T-cell (primary cell): ENCODE results near the gene GGCX. TPM values are rescaled to one million over a fixed set of nuclear protein-coding genes. Genes with fewer than 3 reads are reported as not detected.

Source experiments
- ATAC-seq, 4 experiments: fragments of 200-7000 bp in 3 of 4; fragments of 150-1000 bp in 1 of 4; cut with Tn5 transposase; replicated peaks in 1 of 4; 1 replicate in 3 of 4; 2 replicates in 1 of 4; pipeline ENCODE4 v1.10.0; 2021; ENCODE audit warnings: moderate library complexity in 3 of 4, mild to moderate bottlenecking in 2 of 4, moderate number of reproducible peaks in 1 of 4
- CTCF ChIA-PET, 2 donors: fragments of 300-600 bp; sonication (Branson Sonifier 250); formaldehyde crosslinking; loops; one replicate each; lab custom pipeline; 2022; ENCODE audit warnings: antibody characterized with exemption in 2 of 2; lab: Charles Lee
- POLR2A ChIA-PET, 2 donors: fragments of 300-600 bp; sonication (Branson Sonifier 250); formaldehyde crosslinking; loops; one replicate each; lab custom pipeline; 2022; ENCODE audit warnings: antibody characterized with exemption in 2 of 2; lab: Charles Lee
- DNase-seq, 35 experiments: peaks; one replicate each; pipeline versions ENCODE4 v3.0.0 to v3.0.0-alpha.2; 2013 to 2023
- H3K27ac ChIP-seq: one replicate; pipeline ENCODE4 v1.5.1; 2013; ENCODE audit warnings: low read length
- H3K27me3 ChIP-seq, 2 experiments: replicated peaks in 1 of 2; 1 replicate in 1 of 2; 2 replicates in 1 of 2; pipeline versions ENCODE4 v1.6.1 to v1.7.0; 2013; ENCODE audit warnings: low read length in 1 of 2, mixed read lengths in 1 of 2; ENCODE audit not compliant: control insufficient read depth in 2 of 2, insufficient read depth in 2 of 2; ENCODE audit errors: extremely low read depth in 1 of 2
- H3K36me3 ChIP-seq, 2 donors: 1 replicate in 1 of 2; 2 replicates in 1 of 2; pipeline versions ENCODE4 v1.6.1 to v1.7.0; 2013; ENCODE audit warnings: low read length in 1 of 2; ENCODE audit not compliant: control insufficient read depth in 2 of 2, insufficient read depth in 1 of 2; ENCODE audit errors: extremely low read depth in 1 of 2
- H3K4me1 ChIP-seq, 2 experiments: 1 replicate in 1 of 2; 2 replicates in 1 of 2; pipeline versions ENCODE4 v1.6.1 to v1.7.0; 2013; ENCODE audit warnings: low read length in 2 of 2, mixed read lengths in 1 of 2; ENCODE audit not compliant: insufficient read depth in 2 of 2, control insufficient read depth in 1 of 2; ENCODE audit errors: extremely low read depth in 1 of 2
- H3K4me3 ChIP-seq, 2 donors: 1 replicate in 1 of 2; 2 replicates in 1 of 2; pipeline versions ENCODE4 v1.5.1 to v1.7.0; 2013; ENCODE audit warnings: mild to moderate bottlenecking in 2 of 2, low read length in 1 of 2, moderate library complexity in 1 of 2; ENCODE audit not compliant: control insufficient read depth in 1 of 2; ENCODE audit errors: extremely low read depth in 1 of 2
- H3K9me3 ChIP-seq: 2 replicates; pipeline ENCODE4 v1.7.0; 2013
- H3K27ac Mint-ChIP-seq, 2 donors: one replicate each; pipeline ENCODE4 v1.8.0; 2020 to 2021; ENCODE audit warnings: mild to moderate bottlenecking in 2 of 2, mixed read lengths in 2 of 2
- H3K27me3 Mint-ChIP-seq, 2 donors: one replicate each; pipeline ENCODE4 v1.8.0; 2021 to 2022; ENCODE audit warnings: mixed read lengths in 2 of 2
- H3K36me3 Mint-ChIP-seq: one replicate; pipeline ENCODE4 v1.8.0; 2021; ENCODE audit warnings: mixed read lengths
- H3K4me1 Mint-ChIP-seq, 3 donors: one replicate each; pipeline ENCODE4 v1.8.0; 2020 to 2022; ENCODE audit warnings: mixed read lengths in 3 of 3, mild to moderate bottlenecking in 1 of 3
- H3K4me3 Mint-ChIP-seq, 3 donors: one replicate each; pipeline ENCODE4 v1.8.0; 2020 to 2022; ENCODE audit warnings: mild to moderate bottlenecking in 3 of 3, mixed read lengths in 3 of 3, moderate library complexity in 3 of 3
- H3K9me3 Mint-ChIP-seq, 3 donors: one replicate each; pipeline ENCODE4 v1.8.0; 2020 to 2022; ENCODE audit warnings: mixed read lengths in 3 of 3
- WGBS: methylation state at CpG from one replicate; pipeline ENCODE4 v1.1.5; 2013; ENCODE audit warnings: missing lambda C conversion rate; ENCODE audit not compliant: insufficient coverage; 5-methylcytosine and 5-hydroxymethylcytosine counted together
- total RNA-seq, 35 experiments: library from RNA in 6 of 35; stranded (reverse) in 6 of 35; fragments of 120-200 nt in 1 of 35; gene quantifications; one replicate each; pipeline versions ENCODE4 v1.2.1 to v1.2.4 and lab custom pipeline; 2013 to 2026

The GGCX gene
- total RNA-seq, 5 donors from 2014 or later (not counting 1 experiment from before 2014, with no cell fraction given) = 20.4 to 29.7 (median 25.7) TPM

DNA sequence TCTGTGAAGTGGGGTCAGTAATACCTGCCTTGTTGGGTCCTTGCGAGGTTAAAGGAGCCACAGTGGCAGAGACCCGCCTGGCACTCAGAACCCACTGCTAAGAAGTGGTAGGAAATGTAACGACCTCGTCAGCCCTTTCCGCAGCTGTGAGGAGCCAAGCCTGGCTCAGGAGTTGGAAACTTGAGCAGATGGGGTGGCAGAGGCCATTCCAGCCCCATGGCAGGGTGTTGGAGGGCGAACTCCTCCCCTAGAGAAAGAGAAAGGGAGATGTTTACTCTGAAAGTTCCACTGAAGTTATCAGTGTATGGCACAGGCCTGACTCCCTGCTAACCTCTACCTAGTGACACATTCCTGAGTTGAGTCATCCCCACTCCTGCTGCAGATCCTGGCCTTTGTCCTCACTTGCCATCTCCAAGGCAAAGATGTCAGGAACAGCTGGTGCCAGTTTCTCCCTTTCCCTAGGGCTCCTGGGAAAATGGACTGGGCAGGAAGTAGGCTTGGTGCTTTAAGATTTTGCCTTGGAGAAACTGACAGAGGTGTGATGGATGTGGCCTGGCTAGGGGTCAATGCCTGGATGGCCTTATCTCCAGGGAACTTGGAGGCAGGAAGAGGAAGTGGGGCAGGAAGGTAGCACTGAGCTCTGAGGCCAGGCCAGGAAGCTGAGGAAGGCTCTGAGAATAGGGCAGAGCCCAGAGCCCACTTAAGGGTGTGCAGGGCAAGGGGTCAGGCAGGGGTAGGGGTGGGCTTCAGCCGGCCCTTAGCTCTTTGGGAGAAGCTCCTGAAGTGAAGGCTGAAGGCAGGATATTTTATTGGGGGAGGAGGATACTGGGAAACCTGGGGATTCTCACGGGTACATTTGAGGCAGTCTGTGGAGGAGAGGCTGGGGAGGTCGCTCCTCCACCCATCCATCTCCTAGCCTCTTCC, 23.8 kb upstream of the GGCX start:
- H3K4me1 Mint-ChIP-seq = peaks cover 55 to 69% (median 63%) of the 10 kb centered on the region in 3 donors
- no peaks in the 10 kb centered on the region for H3K27me3 ChIP-seq
- peak overlapping the region; percentile 45 for H3K27ac ChIP-seq
- peaks cover 14% of the 10 kb centered on the region for H3K36me3 Mint-ChIP-seq
- H3K27ac Mint-ChIP-seq = peak overlapping the region; percentile 95
- H3K4me3 ChIP-seq = peak overlapping the region; percentile 68 to 77
- WGBS = 22% methylated on average over 3 of the region's 9 CpGs
- H3K4me1 ChIP-seq = peaks cover 24 to 46% of the 10 kb centered on the region in 2 experiments
- peak in 6 of 35 experiments; percentile 7 to 45 (median 24) for DNase-seq
- H3K27me3 Mint-ChIP-seq = no peaks in the 10 kb centered on the region
- H3K9me3 Mint-ChIP-seq = no peaks in the 10 kb centered on the region
- ChIA-PET POLR2A (interaction anchor here in 1 of 2 donors (0.6 kb wide), 1 partner anchor 10 kb away, joined by 4 read pairs; no protein-coding TSS in a partner anchor), CTCF (no interaction called here)
- peak; percentile 58 to 61 (median 60) for ATAC-seq
- H3K9me3 ChIP-seq = no peaks in the 10 kb centered on the region
- H3K36me3 ChIP-seq = peaks cover 9 to 16% of the 10 kb centered on the region in 2 donors
- H3K4me3 Mint-ChIP-seq = peak overlapping the region; percentile 84 to 88 (median 87)

DNA sequence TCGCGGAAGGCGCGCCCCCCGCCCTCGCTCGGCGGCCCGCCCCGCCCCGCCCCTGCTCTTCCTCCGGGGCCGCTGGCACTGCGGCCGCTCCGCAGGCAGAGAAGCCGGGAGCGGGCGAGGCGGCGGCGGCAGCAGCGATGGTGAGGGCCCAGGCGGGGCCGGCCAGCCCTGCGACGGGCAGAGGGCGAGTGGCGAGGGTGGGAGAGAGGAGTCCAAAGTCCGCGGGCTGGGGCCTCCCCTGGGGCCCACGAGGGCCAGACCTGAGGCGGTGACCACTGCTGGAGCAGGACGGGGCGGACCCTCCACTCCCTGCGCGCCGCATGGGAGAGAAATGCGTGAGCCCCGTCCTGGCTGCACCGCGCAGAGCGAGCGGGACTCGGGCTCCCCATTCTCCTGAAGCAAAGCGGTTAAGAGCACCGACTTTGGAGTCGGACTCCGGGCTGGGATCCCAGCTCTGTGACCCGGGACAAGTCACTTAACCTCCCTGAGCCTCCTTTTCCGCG, 23.1 kb upstream of the GGCX start, which contains the start of gene VAMP5:
Gene VAMP5 (plus strand): TSS at position 78 of the 503 bp plus-strand sequence. CDS start 60 bp downstream, at position 138.
- H3K4me3 ChIP-seq = peak within 1 kb of the TSS; percentile 68 to 77
- peak within 1 kb of the TSS; percentile 96 for H3K27ac Mint-ChIP-seq
- CTCF ChIA-PET = interaction anchor here in 1 of 2 donors (1.0 kb wide), 1 partner anchor 256 kb away, joined by 4 read pairs; the partner anchor contains the start of gene TGOLN2

DNA sequence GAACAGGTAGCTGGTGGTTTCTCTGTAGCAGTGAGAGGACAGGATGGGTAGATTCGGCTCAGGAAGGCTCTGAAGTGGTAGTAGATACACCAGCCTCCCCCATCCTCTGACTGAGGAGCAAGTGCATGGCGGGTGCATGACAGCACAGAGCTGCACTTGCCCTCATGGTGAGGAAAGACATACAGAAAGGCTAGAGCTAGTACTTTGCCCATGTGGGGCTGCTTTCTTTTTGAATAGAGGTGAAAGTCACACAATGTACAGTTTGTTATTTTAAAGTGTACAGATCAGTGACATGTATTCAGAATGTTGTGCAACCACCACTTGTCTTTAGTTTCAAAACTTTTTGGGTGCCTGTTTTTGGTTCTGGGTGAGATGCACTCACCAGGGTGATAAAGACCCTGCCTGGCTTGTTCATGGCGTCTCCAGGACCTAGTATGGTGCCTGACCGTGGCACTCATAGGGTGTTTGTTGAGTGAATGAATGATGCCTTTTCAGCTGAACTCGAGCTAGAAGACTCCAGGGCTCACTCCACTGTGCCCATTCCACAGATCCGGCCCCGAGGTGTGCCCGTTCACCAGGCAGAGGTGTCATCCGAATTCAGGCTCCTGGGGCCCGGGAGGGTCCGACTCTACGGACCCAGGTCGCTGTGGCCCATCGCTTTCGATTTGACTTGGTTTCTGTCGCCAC, 22.5 kb upstream of the GGCX start:
- Mint-ChIP-seq H3K9me3 (no peaks in the 10 kb centered on the region), H3K4me1 (peaks cover 63 to 77% (median 71%) of the 10 kb centered on the region in 3 donors), H3K36me3 (peaks cover 16% of the 10 kb centered on the region), H3K27me3 (no peaks in the 10 kb centered on the region), H3K4me3 (peak overlapping the region; percentile 84 to 88 (median 87)), H3K27ac (peak overlapping the region; percentile 96)
- H3K36me3 ChIP-seq = peaks cover 11 to 16% of the 10 kb centered on the region in 2 donors
- H3K27ac ChIP-seq = peak overlapping the region; percentile 82
- H3K27me3 ChIP-seq = no peaks in the 10 kb centered on the region
- peak; percentile 64 to 83 (median 69) for ATAC-seq
- H3K4me1 ChIP-seq = peaks cover 33 to 59% of the 10 kb centered on the region in 2 experiments
- WGBS = 14% methylated on average over 14 of the region's 16 CpGs
- CTCF ChIA-PET = interaction anchor here (0.6 to 1.0 kb wide), 4 partner anchors 22 to 566 kb away, joined by 3 to 8 read pairs (median 4); partner anchors contain the start of gene TGOLN2 (in 1 of the 2)
- peak overlapping the region; percentile 68 to 77 for H3K4me3 ChIP-seq
- POLR2A ChIA-PET = interaction anchor here in 1 of 2 donors (0.6 to 1.4 kb wide), 2 partner anchors 12 to 191 kb away, joined by 3 to 4 read pairs; partner anchors contain the start of gene RNF181
- no peaks in the 10 kb centered on the region for H3K9me3 ChIP-seq
- peak in 24 of 35 experiments; percentile 12 to 55 (median 38) for DNase-seq

More for the DNA sequence above, 23.1 kb upstream of the GGCX start, which contains the start of gene VAMP5:
- Histone ChIP-seq H3K36me3 (peaks cover 11 to 16% of the 10 kb centered on the region in 2 donors), H3K27me3 (no peaks in the 10 kb centered on the region), H3K27ac (peak within 1 kb of the TSS; percentile 82), H3K4me1 (peaks cover 28 to 53% of the 10 kb centered on the region in 2 experiments), H3K9me3 (no peaks in the 10 kb centered on the region)
- Mint-ChIP-seq H3K4me1 (peaks cover 58 to 72% (median 68%) of the 10 kb centered on the region in 3 donors), H3K9me3 (no peaks in the 10 kb centered on the region), H3K27me3 (no peaks in the 10 kb centered on the region), H3K36me3 (peaks cover 14% of the 10 kb centered on the region), H3K4me3 (peak within 1 kb of the TSS; percentile 84 to 88 (median 87))
- 19% methylated on average over 49 of the region's 52 CpGs for WGBS
- POLR2A ChIA-PET = no interaction called here
- ATAC-seq = peak; percentile 60 to 74 (median 70)
- DNase-seq = peak in 17 of 35 experiments; percentile 18 to 70 (median 33)

DNA sequence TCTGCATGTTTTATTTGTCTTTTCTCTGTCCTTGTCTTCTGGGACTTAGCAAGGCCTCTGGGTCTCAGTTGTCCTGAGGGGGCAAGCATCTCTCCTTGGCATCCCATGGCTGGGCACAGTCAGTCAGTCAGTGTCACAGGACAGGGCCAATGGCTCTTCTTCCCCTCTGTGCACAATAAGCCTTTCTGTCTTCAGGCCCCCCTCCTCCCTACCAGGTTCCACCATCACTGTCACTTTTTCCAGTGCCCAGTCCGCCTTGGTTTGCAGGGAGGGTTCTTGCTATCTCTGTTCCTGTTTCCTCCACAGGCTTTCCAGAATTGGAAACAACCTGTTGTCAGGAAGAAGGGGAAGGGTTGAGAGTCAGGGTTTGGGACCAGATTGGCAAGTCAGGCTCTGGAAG, 21.2 kb upstream of the GGCX start:
- Mint-ChIP-seq H3K4me1 (peaks cover 63 to 77% (median 71%) of the 10 kb centered on the region in 3 donors), H3K9me3 (no peaks in the 10 kb centered on the region), H3K27ac (peak overlapping the region; percentile 78 to 86), H3K27me3 (no peaks in the 10 kb centered on the region), H3K36me3 (peaks cover 18% of the 10 kb centered on the region), H3K4me3 (peak overlapping the region in 2 of 3 donors; percentile 17 to 34)
- Histone ChIP-seq H3K9me3 (no peaks in the 10 kb centered on the region), H3K27me3 (no peaks in the 10 kb centered on the region), H3K4me1 (peaks cover 35 to 65% of the 10 kb centered on the region in 2 experiments), H3K36me3 (peaks cover 11 to 16% of the 10 kb centered on the region in 2 donors), H3K4me3 (no peak overlapping the region), H3K27ac (peak overlapping the region; percentile 82)
- DNase-seq = no peak
- ATAC-seq = no peak
- WGBS = no CpG with 5 or more reads among the region's 1 CpG
- ChIA-PET POLR2A (interaction anchor here in 1 of 2 donors (0.8 to 1.4 kb wide), 2 partner anchors 12 to 13 kb away, joined by 3 read pairs; partner anchors contain the start of gene RNF181), CTCF (no interaction called here)

DNA sequence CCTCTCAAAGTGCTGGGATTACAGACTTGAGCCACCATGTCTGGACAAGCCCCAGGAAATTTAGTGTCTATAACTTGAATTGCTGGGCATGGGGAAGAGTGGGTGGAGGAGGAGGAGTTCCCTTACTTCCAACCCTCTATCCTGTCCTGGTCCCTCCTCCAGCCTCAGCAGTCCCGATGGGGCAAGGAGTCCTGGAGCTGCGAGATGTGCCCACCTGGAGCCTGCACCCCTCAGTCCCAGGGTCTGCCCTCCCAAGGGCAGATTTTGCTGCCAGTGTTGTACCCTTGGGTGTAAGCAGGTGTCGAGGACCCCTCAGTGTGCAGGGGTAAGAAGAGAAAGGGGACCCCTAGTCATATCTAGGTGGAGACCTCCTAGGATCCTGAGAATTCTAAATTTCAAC, 18.9 kb upstream of the GGCX start:
- no peaks in the 10 kb centered on the region for H3K9me3 ChIP-seq
- peaks cover 11 to 16% of the 10 kb centered on the region in 2 donors for H3K36me3 ChIP-seq
- ATAC-seq (no peak), DNase-seq (no peak)
- Mint-ChIP-seq H3K4me3 (peak overlapping the region in 1 of 3 donors; percentile 96), H3K27ac (peak overlapping the region; percentile 71 to 98), H3K4me1 (peaks cover 51 to 68% (median 63%) of the 10 kb centered on the region in 3 donors), H3K27me3 (no peaks in the 10 kb centered on the region), H3K36me3 (peaks cover 18% of the 10 kb centered on the region), H3K9me3 (no peaks in the 10 kb centered on the region)
- no peaks in the 10 kb centered on the region for H3K27me3 ChIP-seq
- H3K27ac ChIP-seq = no peak overlapping the region
- H3K4me1 ChIP-seq = peaks cover 27 to 63% of the 10 kb centered on the region in 2 experiments
- POLR2A ChIA-PET = no interaction called here
- no peak overlapping the region for H3K4me3 ChIP-seq
- CTCF ChIA-PET = interaction anchor here (0.5 to 0.6 kb wide), 2 partner anchors 12 to 37 kb away, joined by 4 read pairs; no protein-coding TSS in a partner anchor
- 86% methylated on average over 1 of the region's 3 CpGs for WGBS
